GM12801 (cell line): ENCODE data around the gene MAK.

Experiments used
- TF ChIP-seq, protein P1 (sequence below): IDR thresholded peaks from one replicate; pipeline ENCODE4 v1.5.1; 2011; ENCODE audit warnings: control low read depth; ENCODE audit not compliant: insufficient read length; ENCODE audit errors: extremely low read depth

Gene MAK

DNA sequence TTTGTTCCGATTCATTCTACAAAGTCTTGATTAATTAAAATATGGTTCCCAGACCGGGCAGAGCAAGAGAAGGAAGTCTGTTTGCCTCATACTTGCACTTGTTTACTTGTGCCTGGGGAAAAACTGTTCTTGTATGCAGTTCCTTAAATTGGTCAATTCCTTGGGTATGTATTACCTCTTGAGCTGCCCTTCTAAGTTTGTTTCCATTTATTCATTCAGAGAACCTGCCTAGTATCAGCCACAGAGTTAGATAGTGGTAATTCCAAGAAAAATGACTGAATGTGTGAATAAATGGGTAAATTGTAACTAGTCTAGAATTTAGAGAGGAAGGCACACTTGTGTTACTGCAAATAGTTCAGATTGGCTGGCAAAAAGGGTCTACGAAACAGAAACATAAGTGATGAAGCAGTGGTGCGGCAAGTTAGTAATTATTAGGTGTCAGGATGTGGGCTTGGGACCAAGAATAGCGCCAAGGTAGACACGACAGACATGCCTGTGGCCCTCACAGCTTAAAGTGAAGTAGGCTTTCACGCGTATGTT is 525 bp upstream of the MAK start:
- TF ChIP-seq, protein P1, sequence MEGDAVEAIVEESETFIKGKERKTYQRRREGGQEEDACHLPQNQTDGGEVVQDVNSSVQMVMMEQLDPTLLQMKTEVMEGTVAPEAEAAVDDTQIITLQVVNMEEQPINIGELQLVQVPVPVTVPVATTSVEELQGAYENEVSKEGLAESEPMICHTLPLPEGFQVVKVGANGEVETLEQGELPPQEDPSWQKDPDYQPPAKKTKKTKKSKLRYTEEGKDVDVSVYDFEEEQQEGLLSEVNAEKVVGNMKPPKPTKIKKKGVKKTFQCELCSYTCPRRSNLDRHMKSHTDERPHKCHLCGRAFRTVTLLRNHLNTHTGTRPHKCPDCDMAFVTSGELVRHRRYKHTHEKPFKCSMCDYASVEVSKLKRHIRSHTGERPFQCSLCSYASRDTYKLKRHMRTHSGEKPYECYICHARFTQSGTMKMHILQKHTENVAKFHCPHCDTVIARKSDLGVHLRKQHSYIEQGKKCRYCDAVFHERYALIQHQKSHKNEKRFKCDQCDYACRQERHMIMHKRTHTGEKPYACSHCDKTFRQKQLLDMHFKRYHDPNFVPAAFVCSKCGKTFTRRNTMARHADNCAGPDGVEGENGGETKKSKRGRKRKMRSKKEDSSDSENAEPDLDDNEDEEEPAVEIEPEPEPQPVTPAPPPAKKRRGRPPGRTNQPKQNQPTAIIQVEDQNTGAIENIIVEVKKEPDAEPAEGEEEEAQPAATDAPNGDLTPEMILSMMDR, result no peak

DNA sequence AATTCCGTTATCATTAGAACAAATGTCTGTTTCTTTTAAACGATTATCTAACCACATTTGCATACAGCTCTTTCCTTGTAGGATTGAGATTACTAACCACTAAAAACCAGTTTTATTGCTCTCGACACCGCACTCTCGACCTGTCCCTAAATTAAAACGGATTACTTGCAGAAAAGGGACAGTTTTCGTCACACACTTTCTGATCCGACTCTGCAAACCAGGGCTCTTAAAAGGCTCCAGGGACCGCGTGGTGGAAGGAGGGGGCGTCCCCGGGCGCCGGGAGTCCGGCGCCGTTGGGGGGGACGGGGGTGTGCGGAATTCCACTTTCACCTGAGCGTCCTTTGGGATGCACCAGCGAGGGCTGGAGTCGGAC is 731 bp downstream of the MAK start:
- TF ChIP-seq, protein P1, result no peak

DNA sequence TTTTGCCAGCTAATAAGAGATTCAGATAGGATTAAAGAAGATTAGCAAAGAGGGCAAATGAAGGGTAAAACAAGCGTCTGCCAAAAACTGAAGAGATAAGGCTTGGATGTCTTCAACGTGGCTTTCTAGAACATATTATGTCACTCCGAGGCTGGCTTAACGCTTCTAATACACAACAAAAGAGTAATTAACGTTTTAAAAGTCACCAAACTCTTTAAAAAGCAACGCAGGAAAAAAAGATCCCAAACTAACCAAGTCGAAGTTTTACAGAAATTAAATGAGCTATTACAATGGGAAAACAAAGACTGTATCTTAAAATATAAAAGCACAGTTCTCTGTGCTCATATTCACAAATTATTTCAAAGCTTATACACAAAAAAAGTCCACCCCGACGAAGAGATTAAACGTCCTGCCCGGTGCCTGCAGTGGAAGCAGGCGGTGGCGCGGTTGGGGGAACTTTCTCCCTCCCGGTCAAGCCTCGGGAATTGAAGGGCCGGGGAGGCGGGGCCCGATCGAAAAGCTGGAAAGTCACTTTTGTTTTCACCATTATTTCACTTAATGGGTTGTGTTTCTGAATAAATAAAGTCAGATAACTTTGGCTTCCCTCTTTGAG is 1.2 kb downstream of the MAK start:
- TF ChIP-seq, protein P1, result no peak

DNA sequence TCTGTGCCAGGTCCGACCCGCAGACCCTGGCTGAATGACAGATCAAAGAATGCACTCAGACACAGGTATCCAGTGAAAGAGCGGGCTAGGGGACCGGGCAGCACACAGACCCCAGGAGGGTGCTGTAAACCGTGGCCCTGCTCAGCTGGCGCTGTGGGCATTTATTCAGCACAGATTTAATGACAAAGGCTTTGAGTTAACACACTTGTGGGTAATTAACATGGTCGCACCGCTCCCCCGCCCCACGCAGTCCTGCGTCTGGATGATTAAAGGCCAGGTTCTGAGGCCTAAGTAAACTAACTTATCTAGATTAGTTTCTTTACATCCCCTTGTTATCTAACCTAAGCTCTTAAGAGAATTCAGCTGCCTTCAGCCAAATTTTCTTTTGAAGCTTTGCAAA is 3.5 kb downstream of the MAK start:
- TF ChIP-seq, protein P1, result no peak

DNA sequence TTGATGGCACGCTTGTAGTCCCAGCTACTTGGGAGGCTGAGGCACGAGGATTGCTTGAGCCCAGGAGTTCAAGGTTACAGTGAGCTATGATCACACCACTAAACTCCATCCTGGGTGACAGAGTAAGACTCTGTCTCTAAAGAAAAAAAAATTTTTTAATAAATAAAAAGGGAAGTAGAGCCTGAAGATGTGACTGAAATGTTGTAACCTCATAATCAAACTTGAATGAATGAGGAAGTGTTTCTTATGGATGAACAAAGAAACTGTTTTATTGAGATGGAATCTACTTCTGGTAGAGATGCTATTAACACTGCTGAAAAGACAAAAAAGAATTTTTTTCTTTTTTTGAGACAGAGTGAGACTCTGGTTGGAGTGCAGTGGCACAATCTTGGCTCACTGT is 6.7 kb downstream of the MAK start:
- TF ChIP-seq, protein P1, result no peak

DNA sequence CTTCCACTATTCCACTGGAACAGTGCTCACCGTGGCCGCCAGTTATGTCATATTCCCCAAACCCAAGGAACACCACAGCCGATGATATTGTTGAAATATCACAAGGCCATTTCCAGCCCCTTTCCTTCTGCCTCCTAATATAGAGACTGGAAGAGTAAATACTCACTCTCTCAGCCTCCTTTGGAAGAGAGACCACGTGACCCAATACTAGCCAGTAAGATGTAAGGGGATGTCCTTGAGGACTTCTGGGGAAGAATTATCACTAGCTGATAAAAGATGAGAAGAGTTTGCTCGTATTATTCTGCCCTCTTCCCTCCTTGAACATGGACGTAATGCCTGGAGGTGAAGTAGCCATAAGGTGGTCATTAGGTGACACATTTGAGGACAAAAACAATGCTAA is 13.5 kb downstream of the MAK start:
- TF ChIP-seq, protein P1, result no peak

DNA sequence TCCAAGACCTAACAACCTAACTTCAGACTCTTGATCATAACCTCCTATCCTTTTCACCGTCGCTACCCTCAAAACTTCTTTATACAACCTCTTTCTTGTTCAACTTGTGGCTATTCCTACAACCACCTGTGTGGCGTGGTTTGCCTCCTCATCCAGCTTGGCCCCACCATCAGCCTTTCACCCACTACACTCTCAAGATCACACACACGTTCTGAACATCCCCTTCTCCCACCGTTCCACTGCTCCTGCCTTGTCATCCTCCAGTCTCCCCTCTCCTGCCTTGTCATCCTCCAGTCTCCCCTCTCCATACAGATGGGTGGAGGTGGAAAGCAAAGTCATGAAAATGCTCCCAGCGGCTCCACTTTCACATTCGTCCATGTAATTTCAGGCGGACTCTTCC is 14.0 kb downstream of the MAK start:
- TF ChIP-seq, protein P1, result no peak
